H9 (cell line): ENCODE results near the gene ORAI1. TPM values are rescaled to one million over a fixed set of nuclear protein-coding genes. Genes with fewer than 3 reads are reported as not detected.

Experiments
- DNase-seq: peaks from one replicate; pipeline ENCODE4 v3.0.0-alpha.2; 2017
- H2AFZ ChIP-seq: one replicate; pipeline ENCODE4 v1.6.1; 2013; ENCODE audit warnings: mild to moderate bottlenecking, low read length, control low read depth, moderate library complexity
- H2AK5ac ChIP-seq: 2 replicates; pipeline ENCODE4 v1.6.1; 2013; ENCODE audit warnings: low read length, control low read depth, mixed read lengths; ENCODE audit not compliant: insufficient read length
- H2BK120ac ChIP-seq: one replicate; pipeline ENCODE4 v1.6.1; 2013; ENCODE audit warnings: low read depth, mild to moderate bottlenecking, low read length, control low read depth, inconsistent platforms; ENCODE audit not compliant: poor library complexity, severe bottlenecking
- H2BK12ac ChIP-seq: 2 replicates; pipeline ENCODE4 v1.6.1; 2013; ENCODE audit warnings: low read length, control low read depth, mixed read lengths, low read depth; ENCODE audit not compliant: insufficient read length
- H2BK15ac ChIP-seq: 2 replicates; pipeline ENCODE4 v1.6.1; 2013; ENCODE audit warnings: low read depth, low read length, control low read depth
- H2BK20ac ChIP-seq: one replicate; pipeline ENCODE4 v1.6.1; 2013; ENCODE audit warnings: low read depth, mild to moderate bottlenecking, low read length, control low read depth, inconsistent platforms; ENCODE audit not compliant: poor library complexity, severe bottlenecking
- H2BK5ac ChIP-seq: 2 replicates; pipeline ENCODE4 v1.6.1; 2013; ENCODE audit warnings: low read length, control low read depth, mixed read lengths; ENCODE audit not compliant: insufficient read length
- H3K14ac ChIP-seq: 2 replicates; pipeline ENCODE4 v1.6.1; 2013; ENCODE audit warnings: low read length, control low read depth; ENCODE audit not compliant: insufficient read depth
- H3K18ac ChIP-seq: 2 replicates; pipeline ENCODE4 v1.6.1; 2013; ENCODE audit warnings: low read depth, mild to moderate bottlenecking, mixed read lengths, low read length, control low read depth; ENCODE audit not compliant: insufficient read length
- H3K23ac ChIP-seq: 2 replicates; pipeline ENCODE4 v1.6.1; 2013; ENCODE audit warnings: low read length, control low read depth, mixed read lengths, low read depth; ENCODE audit not compliant: insufficient read length
- H3K23me2 ChIP-seq: 2 replicates; pipeline ENCODE4 v1.6.1; 2013; ENCODE audit warnings: low read depth, mild to moderate bottlenecking, mixed read lengths, low read length, control low read depth; ENCODE audit not compliant: insufficient read length, poor library complexity, severe bottlenecking
- H3K27ac ChIP-seq: 2 replicates; pipeline ENCODE4 v1.5.1; 2013; ENCODE audit warnings: low read length, control low read depth, mixed read lengths, low read depth; ENCODE audit not compliant: insufficient read length
- H3K27me3 ChIP-seq: 2 replicates; pipeline ENCODE4 v1.6.1; 2013; ENCODE audit warnings: low read length, control low read depth, inconsistent platforms; ENCODE audit not compliant: insufficient read depth
- H3K4ac ChIP-seq: 2 replicates; pipeline ENCODE4 v1.6.1; 2013; ENCODE audit warnings: low read depth, mild to moderate bottlenecking, control low read depth, inconsistent platforms, low read length, moderate library complexity
- H3K4me1 ChIP-seq: 2 replicates; pipeline ENCODE4 v1.6.1; 2013; ENCODE audit warnings: low read length, control low read depth, inconsistent platforms; ENCODE audit not compliant: insufficient read depth
- H3K4me2 ChIP-seq: 2 replicates; pipeline ENCODE4 v1.6.1; 2013; ENCODE audit warnings: low read length, control low read depth, mixed read lengths; ENCODE audit not compliant: insufficient read length, insufficient read depth
- H3K56ac ChIP-seq: 2 replicates; pipeline ENCODE4 v1.6.1; 2013; ENCODE audit warnings: low read depth, mild to moderate bottlenecking, mixed read lengths, low read length, control low read depth; ENCODE audit not compliant: insufficient read length
- H3K79me1 ChIP-seq: 2 replicates; pipeline ENCODE4 v1.6.1; 2013; ENCODE audit warnings: low read depth, mild to moderate bottlenecking, moderate library complexity, low read length, control low read depth, inconsistent platforms; ENCODE audit not compliant: insufficient read depth, poor library complexity, severe bottlenecking
- H3K79me2 ChIP-seq: 2 replicates; pipeline ENCODE4 v1.6.1; 2013; ENCODE audit warnings: low read length, control low read depth, inconsistent platforms; ENCODE audit not compliant: insufficient read depth
- H3K9ac ChIP-seq: 2 replicates; pipeline ENCODE4 v1.6.1; 2013; ENCODE audit warnings: low read length, control low read depth, mixed read lengths; ENCODE audit not compliant: insufficient read length; ENCODE audit errors: extremely low read depth
- H3K9me3 ChIP-seq: one replicate; pipeline ENCODE4 v1.6.1; 2013; ENCODE audit warnings: low read depth, low read length, inconsistent platforms; ENCODE audit not compliant: control insufficient read depth
- H3T11ph ChIP-seq: one replicate; pipeline ENCODE4 v1.6.1; 2013; ENCODE audit warnings: mild to moderate bottlenecking, low read length, control low read depth, inconsistent platforms
- H4K20me1 ChIP-seq: one replicate; pipeline ENCODE4 v1.6.1; 2013; ENCODE audit not compliant: control insufficient read depth, insufficient read length, insufficient read depth
- H4K5ac ChIP-seq: 2 replicates; pipeline ENCODE4 v1.6.1; 2013; ENCODE audit warnings: low read depth, mild to moderate bottlenecking, mixed read lengths, low read length, control low read depth; ENCODE audit not compliant: insufficient read length
- H4K8ac ChIP-seq: replicated peaks from 2 replicates; pipeline ENCODE4 v1.6.1; 2013; ENCODE audit warnings: low read length, control low read depth, mixed read lengths, low read depth; ENCODE audit not compliant: insufficient read length
- H4K91ac ChIP-seq: 2 replicates; pipeline ENCODE4 v1.6.1; 2013; ENCODE audit warnings: low read depth, mild to moderate bottlenecking, moderate library complexity, mixed read lengths, low read length, control low read depth; ENCODE audit not compliant: insufficient read length
- H3K27ac Mint-ChIP-seq, 3 experiments: 2 replicates in 2 of 3; 3 replicates in 1 of 3; pipeline ENCODE4 v1.8.0; 2020 to 2021; ENCODE audit warnings: mixed read lengths in 3 of 3, mild to moderate bottlenecking in 1 of 3, moderate library complexity in 1 of 3
- H3K27me3 Mint-ChIP-seq: 2 replicates; pipeline ENCODE4 v1.8.0; 2021; ENCODE audit warnings: low read depth, mild to moderate bottlenecking, moderate library complexity, mixed read lengths
- H3K36me3 Mint-ChIP-seq, 3 experiments: 2 replicates in 2 of 3; 3 replicates in 1 of 3; pipeline ENCODE4 v1.8.0; 2020 to 2021; ENCODE audit warnings: low read depth in 3 of 3, mixed read lengths in 3 of 3; ENCODE audit not compliant: insufficient read depth in 1 of 3
- H3K4me1 Mint-ChIP-seq, 2 experiments: 2 replicates each; pipeline ENCODE4 v1.8.0; 2020; ENCODE audit warnings: mixed read lengths in 2 of 2
- H3K4me3 Mint-ChIP-seq, 2 experiments: 2 replicates in 1 of 2; 3 replicates in 1 of 2; pipeline ENCODE4 v1.8.0; 2020 to 2021; ENCODE audit warnings: mild to moderate bottlenecking in 2 of 2, mixed read lengths in 2 of 2, moderate library complexity in 1 of 2
- H3K9me3 Mint-ChIP-seq, 2 experiments: 2 replicates in 1 of 2; 3 replicates in 1 of 2; pipeline ENCODE4 v1.8.0; 2020; ENCODE audit warnings: mild to moderate bottlenecking in 2 of 2, mixed read lengths in 2 of 2, moderate library complexity in 1 of 2
- CTCF ChIP-seq: fragments of 200-600 bp; sonication (generic); conservative IDR thresholded peaks from 3 replicates; pipeline ENCODE4 v1.8.0; 2021; ENCODE audit warnings: antibody characterized with exemption, mild to moderate bottlenecking
- WGBS: extraction: QIAGEN DNeasy Blood & Tissue Kit; methylation state at CpG from one replicate; pipeline ENCODE4 v1.1.7; 2013; ENCODE audit warnings: missing lambda C conversion rate, low lambda C conversion rate, mixed read lengths; ENCODE audit not compliant: insufficient read length; ENCODE audit errors: extremely low coverage; 5-methylcytosine and 5-hydroxymethylcytosine counted together
- total RNA-seq: library from RNA; stranded (reverse); gene quantifications from 2 replicates; pipeline ENCODE4 v1.2.1, GENCODE V29; 2021

The ORAI1 gene
- total RNA-seq, 1 experiment from 2014 or later = 24.7 TPM

GRCh38 chr12:121576851-121577391 lies 49.4 kb upstream of the ORAI1 start:
- no peaks in the 10 kb centered on the region for H4K20me1 ChIP-seq
- H4K5ac ChIP-seq = no peak overlapping the region
- H3K4ac ChIP-seq = no peak overlapping the region
- peaks cover 30 to 44% (median 35%) of the 10 kb centered on the region in 3 experiments for H3K36me3 Mint-ChIP-seq
- H3K27ac ChIP-seq = peak overlapping the region; percentile 93
- peak overlapping the region; percentile 78 for H2BK5ac ChIP-seq
- peak overlapping the region; percentile 71 for H3K4me2 ChIP-seq
- H3K4me1 Mint-ChIP-seq = peaks cover 40 to 41% of the 10 kb centered on the region in 2 experiments
- H3K27ac Mint-ChIP-seq = peak overlapping the region; percentile 97 to 100 (median 100)
- H3K27me3 ChIP-seq = no peaks in the 10 kb centered on the region
- no peak overlapping the region; the same call in 1 of the 2 replicates for H3K14ac ChIP-seq
- peak overlapping the region; percentile 79 to 98 for H3K4me3 Mint-ChIP-seq
- H3T11ph ChIP-seq = no peak overlapping the region
- no peaks in the 10 kb centered on the region for H3K9me3 Mint-ChIP-seq
- no peak overlapping the region for H4K91ac ChIP-seq
- no peak for TF ChIP-seq CTCF
- H2BK12ac ChIP-seq = no peak overlapping the region
- no peak overlapping the region for H3K18ac ChIP-seq
- H2AFZ ChIP-seq = no peak overlapping the region
- H3K4me1 ChIP-seq = peaks cover 6% of the 10 kb centered on the region; the same call in 1 of the 2 replicates
- no peak overlapping the region for H2BK120ac ChIP-seq
- H3K79me1 ChIP-seq = no peaks in the 10 kb centered on the region
- peak; percentile 87 for DNase-seq
- H3K79me2 ChIP-seq = peaks cover 9% of the 10 kb centered on the region; the same call in 1 of the 2 replicates
- H3K9ac ChIP-seq = peak overlapping the region; percentile 67
- no peak overlapping the region for H2BK20ac ChIP-seq
- no peak overlapping the region for H2AK5ac ChIP-seq
- no peak overlapping the region for H2BK15ac ChIP-seq
- no peaks in the 10 kb centered on the region for H3K9me3 ChIP-seq
- WGBS = no CpG with 5 or more reads among the region's 4 CpGs
- H4K8ac ChIP-seq = no peak overlapping the region
- H3K27me3 Mint-ChIP-seq = no peaks in the 10 kb centered on the region
- H3K23me2 ChIP-seq = peaks cover 36% of the 10 kb centered on the region
- H3K56ac ChIP-seq = no peak overlapping the region
- no peak overlapping the region for H3K23ac ChIP-seq
